Fibroblast of skin of abdomen (primary cell): Measurements from ENCODE around the gene PSMA6.
"Not testable (repeated sequence)": the region's sequence is repeated elsewhere in the genome, so short reads cannot be mapped to it uniquely, and the experiment has no call there.

Experiments used
- DNase-seq: peaks from one replicate; pipeline ENCODE4 v3.0.0-alpha.2; 2013

Gene PSMA6

GRCh38 chr14:35285168-35286002 lies 6.8 kb upstream of the PSMA6 start:
- peak; percentile 23 for DNase-seq

GRCh38 chr14:35286003-35286600 lies 6.1 kb upstream of the PSMA6 start:
- no peak for DNase-seq

GRCh38 chr14:35286707-35287106 lies 5.5 kb upstream of the PSMA6 start:
- no peak for DNase-seq

GRCh38 chr14:35287431-35288013 lies 4.7 kb upstream of the PSMA6 start:
- no peak for DNase-seq

GRCh38 chr14:35289623-35290022 lies 2.6 kb upstream of the PSMA6 start:
- DNase-seq: no peak

- peak; percentile 5 for DNase-seq
Measured at GRCh38 chr14:35292770-35293561, 784 bp downstream of the PSMA6 start.

GRCh38 chr14:35295845-35296161 lies 3.6 kb downstream of the PSMA6 start:
- no peak for DNase-seq

GRCh38 chr14:35296545-35296944 lies 4.4 kb downstream of the PSMA6 start:
- no peak for DNase-seq

GRCh38 chr14:35297706-35298105 lies 5.5 kb downstream of the PSMA6 start:
- DNase-seq: no peak

GRCh38 chr14:35298351-35298750 lies 6.2 kb downstream of the PSMA6 start:
- DNase-seq: no peak

GRCh38 chr14:35299708-35300107 lies 7.5 kb downstream of the PSMA6 start:
- DNase-seq: no peak

- no peak for DNase-seq
Measured at GRCh38 chr14:35300228-35300627, 8.0 kb downstream of the PSMA6 start.

GRCh38 chr14:35301334-35301733 lies 9.2 kb downstream of the PSMA6 start:
- DNase-seq: not testable (repeated sequence)

GRCh38 chr14:35301735-35302528 lies 9.8 kb downstream of the PSMA6 start:
- DNase-seq: no peak

GRCh38 chr14:35303149-35303935 lies 11.2 kb downstream of the PSMA6 start:
- DNase-seq: no peak

- no peak for DNase-seq
Measured at GRCh38 chr14:35304812-35305462, 12.8 kb downstream of the PSMA6 start.

- no peak for DNase-seq
Measured at GRCh38 chr14:35305633-35306032, 13.5 kb downstream of the PSMA6 start.

- DNase-seq: no peak
Measured at GRCh38 chr14:35306114-35306513, 13.9 kb downstream of the PSMA6 start.

- DNase-seq: no peak
Measured at GRCh38 chr14:35317820-35318219, 25.6 kb downstream of the PSMA6 start.

- no peak for DNase-seq
Measured at GRCh38 chr14:35319509-35319908, 27.3 kb downstream of the PSMA6 start.

GRCh38 chr14:35320472-35320871 lies 28.3 kb downstream of the PSMA6 start:
- DNase-seq: no peak
